Dermis microvascular lymphatic vessel endothelial cell (primary cell): ENCODE results near the gene CPEB4. TPM values are rescaled to one million over a fixed set of nuclear protein-coding genes. Genes with fewer than 3 reads are reported as not detected.

Experiments used
- DNase-seq, 2 donors: peaks; one replicate each; pipeline versions ENCODE4 v3.0.0 to v3.0.0-alpha.2; 2010; ENCODE audit warnings: low read depth in 2 of 2
- total RNA-seq: library from RNA; depleted of rRNA; stranded (reverse); fragments of >200 nt; gene quantifications from 2 replicates; pipeline ENCODE4 v1.2.1, GENCODE V29; 2014

Gene CPEB4
- total RNA-seq, 1 donor from 2014 or later: 9.5 TPM

- DNase-seq: no peak
Measured at GRCh38 chr5:173884402-173885053, 3.6 kb upstream of the CPEB4 start.

- no peak for DNase-seq
Measured at GRCh38 chr5:173885054-173885443, 3.1 kb upstream of the CPEB4 start.

GRCh38 chr5:173885475-173886010 is 2.6 kb upstream of the CPEB4 start:
- DNase-seq: peak in 1 of 2 donors; percentile 60

GRCh38 chr5:173886150-173886549 is 2.0 kb upstream of the CPEB4 start:
- no peak for DNase-seq

DNA sequence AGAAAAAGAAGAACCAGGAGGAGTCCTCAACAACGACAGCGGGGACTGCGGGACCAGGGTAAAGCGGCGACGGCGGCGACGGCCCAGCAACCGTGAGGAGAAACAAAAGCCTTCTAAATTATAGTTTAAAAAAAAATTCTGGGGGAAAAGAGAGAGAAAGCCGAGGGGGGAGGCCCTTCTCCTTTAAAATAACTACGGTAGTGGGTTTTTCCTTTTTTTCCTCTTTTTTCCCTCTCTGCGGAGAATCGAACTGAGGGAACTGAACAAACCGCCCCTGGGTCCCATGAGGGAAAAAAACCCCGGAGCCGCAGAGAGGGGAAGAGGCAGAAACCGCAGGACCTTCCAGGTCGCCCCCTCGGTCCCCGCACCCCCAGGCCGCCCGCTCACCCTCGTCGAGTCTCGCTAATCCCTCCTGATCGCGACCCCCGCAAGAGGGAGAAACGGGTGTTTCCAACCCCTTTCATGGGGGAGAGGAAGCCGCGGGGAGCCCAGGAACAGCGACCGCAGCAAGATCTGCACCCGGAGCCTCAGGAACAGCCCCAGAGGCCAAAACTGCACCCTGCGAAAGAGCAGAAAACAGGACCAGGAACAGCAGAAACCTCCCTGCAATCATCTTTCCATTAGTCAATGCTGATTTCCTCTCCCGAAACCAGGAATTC is 453 bp downstream of the CPEB4 start:
- DNase-seq: peak in 1 of 2 donors; percentile 37

DNA sequence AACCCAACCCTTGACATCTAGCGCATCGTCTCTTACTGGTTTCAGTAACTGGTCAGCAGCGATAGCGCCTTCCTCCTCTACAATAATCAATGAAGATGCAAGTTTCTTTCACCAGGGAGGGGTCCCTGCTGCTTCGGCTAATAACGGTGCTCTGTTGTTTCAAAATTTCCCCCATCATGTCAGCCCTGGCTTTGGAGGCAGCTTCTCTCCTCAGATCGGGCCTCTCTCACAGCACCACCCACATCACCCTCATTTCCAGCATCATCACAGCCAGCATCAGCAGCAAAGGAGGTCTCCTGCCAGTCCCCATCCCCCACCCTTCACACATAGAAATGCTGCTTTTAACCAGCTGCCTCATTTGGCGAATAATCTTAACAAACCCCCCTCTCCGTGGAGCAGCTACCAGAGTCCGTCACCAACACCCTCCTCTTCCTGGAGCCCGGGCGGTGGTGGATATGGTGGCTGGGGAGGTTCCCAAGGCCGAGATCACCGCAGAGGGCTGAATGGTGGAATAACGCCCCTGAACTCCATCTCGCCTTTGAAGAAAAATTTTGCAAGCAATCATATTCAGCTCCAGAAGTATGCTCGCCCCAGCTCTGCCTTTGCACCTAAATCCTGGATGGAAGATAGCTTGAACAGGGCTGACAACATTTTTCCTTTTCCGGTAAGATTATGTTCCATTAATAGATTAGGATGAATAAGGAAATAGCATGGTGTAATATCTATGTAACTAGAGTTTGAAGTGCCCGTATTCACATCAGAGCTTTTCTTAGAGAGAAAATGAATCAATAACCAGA is 2.2 kb downstream of the CPEB4 start:
- peak in 1 of 2 donors; percentile 45 for DNase-seq

DNA sequence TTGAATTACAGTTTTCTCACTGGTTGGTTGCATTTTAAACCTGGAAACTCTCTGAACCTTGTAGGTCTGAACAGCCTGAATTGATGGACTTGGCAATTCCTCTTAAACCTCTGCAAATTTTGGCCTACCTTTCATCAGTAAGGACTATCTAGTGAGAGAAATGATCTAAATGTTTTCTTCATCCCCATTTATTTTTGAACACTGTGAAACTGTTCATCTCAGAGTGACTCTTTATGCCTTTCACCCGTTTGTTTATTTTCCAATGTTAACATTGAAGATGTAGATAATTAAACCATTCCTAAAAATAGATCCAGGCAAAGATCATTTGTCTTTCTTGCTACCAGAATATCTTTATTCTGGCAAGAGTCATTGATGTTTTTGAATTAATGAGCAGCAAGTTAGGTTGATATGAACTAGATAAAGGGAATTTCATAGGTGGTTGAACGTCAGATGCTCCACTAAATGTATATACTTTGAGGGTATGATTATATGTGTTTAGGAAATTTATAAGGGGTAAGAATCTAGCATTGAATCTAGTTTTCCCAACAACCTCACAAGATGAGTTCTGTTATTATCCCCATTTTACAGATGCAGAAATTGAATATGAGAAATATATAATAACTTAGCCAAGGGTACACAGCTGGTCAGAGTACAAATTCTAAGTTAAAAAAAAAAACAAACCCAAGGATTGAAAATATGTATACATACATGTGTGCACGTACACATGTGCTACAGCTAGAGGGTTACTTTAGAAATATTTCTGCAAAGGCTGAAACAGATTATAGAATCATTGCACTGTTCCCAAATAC is 3.4 kb downstream of the CPEB4 start:
- no peak for DNase-seq

GRCh38 chr5:173893192-173893561 is 5.0 kb downstream of the CPEB4 start:
- no peak for DNase-seq

GRCh38 chr5:173895401-173896165 is 7.4 kb downstream of the CPEB4 start:
- no peak for DNase-seq

DNA sequence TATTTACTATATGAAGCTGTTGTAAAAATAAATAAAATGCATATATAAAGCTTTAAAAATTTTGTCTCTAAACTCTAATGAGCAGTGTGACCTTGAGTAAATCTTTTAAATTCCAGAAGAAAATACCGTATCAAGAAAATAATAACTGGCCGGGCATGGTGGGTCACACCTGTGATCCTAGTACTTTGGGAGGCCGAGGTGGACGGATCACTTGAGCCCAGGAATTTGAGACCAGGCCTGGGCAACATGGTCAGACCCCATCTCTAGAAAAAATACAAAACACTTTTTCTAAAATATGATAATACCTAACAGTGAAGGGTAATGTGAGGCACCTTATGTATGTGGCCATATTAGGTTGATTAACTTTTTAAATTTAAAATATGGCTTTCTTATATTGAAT is 8.5 kb downstream of the CPEB4 start:
- DNase-seq: no peak

DNA sequence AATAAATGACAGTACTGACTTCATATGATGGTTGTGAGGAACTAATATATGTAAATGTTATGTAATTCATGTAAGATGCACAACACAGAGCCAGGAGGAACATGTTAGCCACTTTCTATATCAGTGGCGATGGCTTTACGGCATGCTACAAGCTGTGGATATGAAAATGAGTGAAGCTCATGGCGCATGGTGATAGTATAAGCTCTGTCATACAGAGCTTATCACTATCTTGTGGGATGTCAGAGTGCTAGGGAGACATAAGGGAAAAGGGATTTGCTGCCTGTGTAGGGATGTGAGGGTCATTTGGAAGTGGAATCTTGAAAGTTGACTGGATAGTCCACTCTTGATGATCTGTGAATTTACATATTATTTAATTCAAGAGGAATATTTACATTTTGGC is 13.6 kb downstream of the CPEB4 start:
- DNase-seq: no peak

DNA sequence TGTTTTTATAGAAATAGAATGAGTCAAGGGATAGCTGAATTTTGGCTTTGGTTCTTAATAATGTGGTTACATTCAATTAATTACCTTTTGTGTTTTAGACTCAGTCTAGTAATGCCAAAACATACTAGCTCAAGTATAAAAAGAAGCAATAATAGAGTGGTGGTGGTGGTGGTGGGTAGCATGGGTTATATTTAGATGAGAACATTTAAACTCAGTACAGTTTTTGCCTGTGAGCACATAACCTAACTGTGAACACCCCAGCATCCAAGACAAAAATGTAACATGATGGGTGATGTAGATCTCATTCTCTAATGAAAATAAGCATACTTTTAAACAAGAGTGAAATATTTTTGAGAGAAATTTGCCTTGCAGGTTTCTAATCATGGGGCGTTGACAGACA is 14.2 kb downstream of the CPEB4 start:
- no peak for DNase-seq

DNA sequence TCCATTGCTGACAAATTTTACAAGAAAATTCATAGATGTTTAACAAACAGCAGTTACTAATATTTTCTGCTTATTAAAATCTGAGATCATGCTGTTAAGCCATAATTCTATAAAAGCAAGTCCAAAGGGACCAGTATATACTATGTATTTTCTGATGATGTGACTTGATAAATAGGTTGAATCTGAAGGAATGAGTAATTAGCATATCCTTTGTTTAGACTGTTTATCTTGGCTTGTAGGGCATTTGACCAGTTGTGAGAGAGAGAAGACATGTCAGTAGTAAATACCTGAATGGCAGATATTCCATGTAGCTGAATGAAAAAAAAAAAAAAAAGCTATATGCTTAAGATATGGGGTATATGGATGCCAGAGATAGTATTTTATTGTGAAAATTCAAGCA is 14.6 kb downstream of the CPEB4 start:
- peak in 1 of 2 donors; percentile 69 for DNase-seq

- no peak for DNase-seq
Measured at GRCh38 chr5:173903396-173904140, 15.4 kb downstream of the CPEB4 start.

DNA sequence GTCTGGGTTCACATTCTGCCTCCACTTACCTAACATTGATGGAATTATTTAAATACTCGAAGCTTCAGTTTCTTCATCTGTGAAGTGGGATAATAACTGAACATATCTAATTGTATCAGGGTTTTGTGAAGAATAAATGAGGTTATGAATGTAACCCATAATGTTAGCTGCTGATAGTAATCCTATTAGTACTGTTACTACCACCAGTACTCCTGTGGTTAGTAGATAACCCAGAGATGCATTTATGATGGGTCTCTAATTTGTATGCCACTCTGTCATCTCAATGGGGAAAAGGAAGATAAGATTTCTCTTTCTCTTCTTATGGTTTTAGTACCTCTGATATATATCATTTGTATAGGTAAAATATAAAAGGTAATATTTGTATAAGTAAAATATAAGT is 16.0 kb downstream of the CPEB4 start:
- no peak for DNase-seq

- no peak for DNase-seq
Measured at GRCh38 chr5:173907284-173907683, 19.1 kb downstream of the CPEB4 start.

DNA sequence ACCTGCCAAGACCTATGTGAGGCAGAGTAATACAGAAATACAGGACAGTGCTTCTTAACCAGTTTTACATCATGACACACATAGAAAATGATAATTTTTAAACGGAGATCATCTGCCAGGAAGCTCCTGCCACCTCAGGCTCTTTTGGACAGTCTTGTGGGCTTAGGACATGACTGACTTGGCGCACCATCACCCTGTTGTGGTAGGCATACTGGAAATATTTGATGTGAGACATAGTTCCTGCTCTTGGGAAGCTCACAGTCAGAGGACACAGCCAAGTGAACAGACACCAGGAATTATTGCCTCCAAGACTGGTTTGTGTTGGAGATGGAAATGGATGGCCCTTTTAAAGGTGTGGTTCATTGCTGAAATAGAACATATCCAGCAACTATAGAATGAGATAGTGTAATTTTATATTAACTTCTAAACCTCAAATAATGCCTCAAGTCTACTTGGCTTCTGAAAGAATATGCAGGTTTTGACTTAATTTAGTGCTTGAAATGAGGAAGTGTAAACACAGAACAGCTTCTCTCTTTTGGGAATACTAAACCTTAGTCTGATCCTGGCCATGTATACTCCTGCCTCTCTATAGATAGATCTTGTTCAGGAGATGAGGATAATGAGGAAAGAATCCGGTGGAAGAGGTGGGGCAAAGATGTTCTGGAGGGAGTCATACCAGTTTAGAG is 19.7 kb downstream of the CPEB4 start:
- DNase-seq: no peak

DNA sequence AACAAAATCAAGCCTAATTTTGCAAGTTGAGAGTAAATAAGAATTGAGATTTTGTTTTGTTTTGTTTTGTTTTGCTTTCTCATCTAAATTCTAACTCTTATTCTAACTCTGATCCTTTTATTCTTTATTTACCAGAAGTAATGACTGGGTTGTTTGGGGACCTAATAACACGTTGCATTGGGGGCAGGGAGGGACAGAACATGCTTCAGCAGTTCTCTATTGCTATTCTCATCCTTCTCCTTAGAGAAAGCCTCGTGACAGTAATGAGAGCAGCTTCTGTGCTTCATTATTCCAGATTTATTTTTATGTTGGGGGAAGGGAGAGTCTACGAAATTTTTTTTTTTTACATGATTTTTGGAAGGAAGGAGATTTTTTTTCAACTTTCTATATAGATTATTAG is 21.1 kb downstream of the CPEB4 start:
- DNase-seq: no peak

- DNase-seq: no peak
Measured at GRCh38 chr5:173910215-173910614, 22.1 kb downstream of the CPEB4 start.
